Keratinocyte (primary cell): ENCODE measurements around the gene PTBP3.

Source experiments
- EZH2 ChIP-seq: IDR thresholded peaks from one replicate; pipeline ENCODE4 v1.6.1; 2012; ENCODE audit warnings: inconsistent platforms, mild to moderate bottlenecking, low read length, moderate library complexity
- TF ChIP-seq, protein P1 (sequence below), 3 experiments: IDR thresholded peaks in 1 of 3; conservative IDR thresholded peaks in 1 of 3; optimal IDR thresholded peaks in 1 of 3; 2 replicates in 2 of 3; 3 replicates in 1 of 3; pipeline versions ENCODE3 to v1.5.1; 2011; ENCODE audit warnings: low read length in 3 of 3, mild to moderate bottlenecking in 3 of 3, moderate library complexity in 2 of 3, control low read depth in 1 of 3, inconsistent platforms in 1 of 3; ENCODE audit not compliant: insufficient read depth in 2 of 3; ENCODE audit errors: extremely low read depth in 1 of 3

DNA sequence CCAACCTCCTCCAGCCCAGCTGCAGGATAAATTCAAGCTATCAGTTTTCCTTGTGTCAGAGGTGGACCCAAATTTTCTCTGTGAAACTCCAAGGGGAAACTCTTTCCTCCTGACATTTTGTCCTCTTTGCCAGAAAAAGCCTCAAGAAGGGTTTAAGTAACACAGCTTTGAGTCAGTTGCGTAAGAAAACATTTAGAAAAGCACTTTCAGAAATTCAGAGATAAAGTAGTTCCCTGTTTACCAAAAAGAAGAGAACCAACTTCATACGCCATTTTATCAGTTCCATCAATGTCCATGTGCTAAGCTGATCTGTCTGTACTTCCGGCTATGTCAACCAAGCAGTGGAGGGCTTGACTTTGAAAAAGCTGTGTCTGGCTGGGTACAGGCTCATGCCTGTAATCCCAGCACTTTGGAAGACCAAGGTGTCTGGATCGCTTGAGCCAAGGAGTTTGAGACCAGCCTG lies 138.4 kb downstream of the PTBP3 start:
- TF ChIP-seq, protein P1, sequence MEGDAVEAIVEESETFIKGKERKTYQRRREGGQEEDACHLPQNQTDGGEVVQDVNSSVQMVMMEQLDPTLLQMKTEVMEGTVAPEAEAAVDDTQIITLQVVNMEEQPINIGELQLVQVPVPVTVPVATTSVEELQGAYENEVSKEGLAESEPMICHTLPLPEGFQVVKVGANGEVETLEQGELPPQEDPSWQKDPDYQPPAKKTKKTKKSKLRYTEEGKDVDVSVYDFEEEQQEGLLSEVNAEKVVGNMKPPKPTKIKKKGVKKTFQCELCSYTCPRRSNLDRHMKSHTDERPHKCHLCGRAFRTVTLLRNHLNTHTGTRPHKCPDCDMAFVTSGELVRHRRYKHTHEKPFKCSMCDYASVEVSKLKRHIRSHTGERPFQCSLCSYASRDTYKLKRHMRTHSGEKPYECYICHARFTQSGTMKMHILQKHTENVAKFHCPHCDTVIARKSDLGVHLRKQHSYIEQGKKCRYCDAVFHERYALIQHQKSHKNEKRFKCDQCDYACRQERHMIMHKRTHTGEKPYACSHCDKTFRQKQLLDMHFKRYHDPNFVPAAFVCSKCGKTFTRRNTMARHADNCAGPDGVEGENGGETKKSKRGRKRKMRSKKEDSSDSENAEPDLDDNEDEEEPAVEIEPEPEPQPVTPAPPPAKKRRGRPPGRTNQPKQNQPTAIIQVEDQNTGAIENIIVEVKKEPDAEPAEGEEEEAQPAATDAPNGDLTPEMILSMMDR (optimal IDR thresholded peaks at IDR 0.05 in 1 of 3, IDR thresholded peaks at IDR 0.05 in 1 of 3, conservative IDR thresholded peaks at IDR 0.05 in 1 of 3; ENCODE audit: extremely low read depth in 1 of 3, insufficient read depth in 2 of 3, low read length in 3 of 3) = no peak
- no peak for TF ChIP-seq EZH2
